GM18519 (cell line): ENCODE measurements around the gene PEX11B.

Source experiments
- ATAC-seq: cut with Tn5 transposase; IDR thresholded peaks from one replicate; pipeline ENCODE4 v1.9.1; 2021; ENCODE audit warnings: mild to moderate bottlenecking, moderate library complexity; ENCODE audit not compliant: unreplicated experiment, low FRiP score

The PEX11B gene

DNA sequence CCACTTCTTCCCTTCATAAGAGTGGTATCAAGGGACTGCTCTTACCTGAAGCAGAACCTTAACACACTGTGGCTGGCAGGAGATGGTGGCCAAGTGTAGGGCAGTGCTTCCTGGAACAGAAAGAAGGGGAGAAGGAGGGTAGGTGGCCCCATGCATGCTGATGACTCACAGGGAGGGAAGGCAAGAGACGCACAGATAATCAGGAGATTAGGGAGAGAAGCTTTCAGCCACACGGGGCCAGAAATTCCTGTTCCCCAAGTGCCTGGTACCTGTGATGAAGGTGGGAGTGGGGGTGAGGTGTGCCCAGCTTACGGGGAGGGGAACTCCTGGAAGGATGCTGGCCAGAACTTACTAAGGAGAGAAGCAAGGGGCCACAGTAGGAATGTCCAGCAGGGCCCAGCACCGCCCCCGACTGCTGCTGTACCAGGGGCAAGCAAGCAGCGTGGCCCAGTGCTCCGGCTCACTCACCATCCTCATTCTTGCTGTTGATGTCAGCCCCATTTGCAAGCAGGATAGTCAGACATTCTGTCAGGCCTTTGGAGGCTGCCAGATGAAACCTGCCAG lies 40.5 kb downstream of the PEX11B start:
- no peak for ATAC-seq

DNA sequence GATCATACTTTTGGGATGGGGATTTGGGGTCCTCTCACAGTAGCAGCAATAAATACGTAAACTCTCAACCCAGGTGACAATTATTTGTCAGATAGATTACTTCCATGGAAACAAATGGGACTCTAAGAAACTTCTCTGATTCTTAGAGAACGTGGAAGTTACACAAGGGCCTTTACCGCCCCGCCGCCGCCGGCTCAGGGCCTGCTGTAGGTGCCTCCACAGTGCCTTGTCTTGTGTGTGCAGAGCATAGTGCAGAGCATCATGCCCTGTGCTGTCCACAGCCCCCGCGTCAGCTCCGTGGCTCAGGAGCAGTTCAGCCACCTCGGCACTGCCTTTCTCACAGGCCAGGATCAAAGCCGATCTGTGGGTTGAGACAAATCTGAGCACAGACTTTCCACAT lies 43.9 kb downstream of the PEX11B start:
- ATAC-seq = no peak

DNA sequence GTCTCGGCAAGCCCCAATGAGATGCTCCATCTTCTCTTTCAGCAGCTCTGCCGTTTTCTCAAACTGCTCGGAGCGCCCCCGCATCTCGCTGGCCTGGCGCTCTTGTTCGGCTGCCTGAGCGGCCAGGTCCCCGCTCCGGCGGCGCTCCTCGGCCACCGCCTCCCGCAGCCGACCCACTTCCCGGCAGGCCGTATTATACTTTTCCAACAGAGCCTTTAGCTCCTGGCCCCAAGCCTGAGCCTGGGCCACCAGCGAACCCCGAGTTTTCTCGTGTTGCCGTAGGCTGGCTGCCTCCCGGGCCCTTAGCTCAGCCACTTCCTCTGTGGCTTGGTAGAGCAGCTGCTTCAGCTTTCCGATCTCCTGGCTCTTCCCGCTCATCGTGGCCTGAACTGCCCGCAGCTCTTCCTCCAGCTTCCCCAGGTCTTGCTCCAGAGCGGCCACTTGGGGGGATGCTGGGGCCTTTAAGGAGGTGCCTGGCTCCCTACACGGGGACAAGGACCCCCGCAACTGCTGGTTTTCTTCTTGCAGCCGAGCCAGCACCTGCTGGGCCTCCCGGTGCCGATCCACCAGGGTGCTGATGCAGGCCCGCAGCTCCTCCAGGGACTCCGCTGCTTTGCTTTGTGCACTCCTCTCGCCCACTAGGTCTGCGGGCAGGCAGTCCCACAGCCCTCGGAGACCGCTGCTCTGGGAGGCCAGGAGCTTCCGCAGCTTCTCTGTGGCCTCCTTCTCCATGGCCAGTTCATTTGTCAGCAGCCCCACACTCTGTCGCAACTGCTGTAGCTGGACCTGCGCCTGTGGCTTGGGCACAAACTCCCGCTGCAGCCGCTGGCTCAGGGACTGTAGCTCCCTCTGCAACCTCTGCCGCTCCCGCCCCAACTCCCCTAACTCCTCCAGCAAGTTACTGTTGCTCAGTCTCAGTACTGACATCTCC lies 46.3 kb downstream of the PEX11B start:
- ATAC-seq = no peak

DNA sequence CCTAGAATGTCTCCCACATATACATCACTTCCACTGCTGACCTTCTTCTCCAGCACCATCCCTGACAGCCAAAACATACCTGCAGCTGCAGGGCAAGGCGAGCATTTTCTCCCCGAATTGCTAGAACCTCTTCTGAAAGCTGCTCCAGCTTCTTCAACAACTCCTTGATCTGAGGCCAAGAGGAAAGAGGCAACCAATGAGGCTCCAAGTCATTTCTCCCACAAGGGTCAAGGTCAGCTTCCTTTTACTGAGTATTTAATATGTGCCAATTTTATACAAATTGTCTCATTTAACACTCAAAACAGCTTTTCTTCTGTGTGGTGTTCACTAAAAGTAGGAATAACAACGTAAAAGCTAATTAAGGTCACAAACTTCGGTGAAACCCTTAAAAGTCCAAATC lies 50.3 kb downstream of the PEX11B start:
- no peak for ATAC-seq

DNA sequence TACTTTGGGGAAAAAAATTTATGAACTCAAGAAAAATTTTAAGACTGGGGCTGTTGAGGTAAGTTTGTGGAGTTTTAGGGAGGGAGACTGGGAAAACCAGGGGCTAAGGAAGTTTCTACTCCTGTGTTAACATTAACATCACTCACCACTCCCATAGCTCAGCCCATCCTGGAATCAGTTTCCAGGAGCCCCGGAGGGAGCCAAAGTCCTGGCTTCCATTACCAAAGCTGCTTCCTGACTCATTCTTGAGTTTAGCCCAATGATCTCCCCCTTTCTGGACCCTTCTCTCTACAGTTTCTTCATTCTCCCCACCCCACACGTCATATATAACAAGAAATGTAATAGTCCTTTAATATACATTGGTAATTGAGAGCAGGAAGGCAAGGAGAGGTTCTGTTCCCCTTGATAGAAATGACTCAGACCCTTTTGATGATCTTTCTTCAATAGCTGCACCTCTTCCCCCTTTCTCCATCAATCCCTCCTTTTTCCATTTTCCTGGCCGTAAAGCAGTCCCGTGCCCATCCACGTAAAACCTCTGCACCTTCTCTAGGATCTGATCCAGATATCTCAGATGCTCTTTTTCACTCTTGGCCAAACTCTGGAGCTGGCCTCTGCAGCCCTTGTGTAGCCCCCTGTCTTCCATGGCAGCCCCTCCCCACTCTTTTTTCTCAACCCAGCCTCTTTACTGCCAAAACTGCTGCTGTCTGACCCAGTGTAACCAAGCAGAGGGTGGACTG lies 55.1 kb downstream of the PEX11B start:
- ATAC-seq = no peak
